Smooth muscle cell (in vitro differentiated cells): ENCODE measurements around the gene TUBGCP2. TPM values are rescaled to one million over a fixed set of nuclear protein-coding genes. Genes with fewer than 3 reads are reported as not detected.

Experiments
- DNase-seq: peaks from one replicate; lab custom pipeline; 2025; ENCODE audit not compliant: unreplicated experiment; lab: John Stamatoyannopoulos, UW
- H2AFZ ChIP-seq: fragments of 200-600 bp; sonication (generic); 2 replicates; pipeline ENCODE4 v1.6.0; 2016; ENCODE audit warnings: antibody characterized with exemption, low read depth, mild to moderate bottlenecking
- H3F3A ChIP-seq: fragments of 200-600 bp; sonication (generic); 2 replicates; pipeline ENCODE4 v1.6.0; 2017; ENCODE audit warnings: antibody characterized with exemption, low read depth
- H3K27ac ChIP-seq: fragments of 200-600 bp; sonication (generic); 2 replicates; pipeline ENCODE4 v1.5.1; 2016; ENCODE audit warnings: low read depth, mild to moderate bottlenecking
- H3K27me3 ChIP-seq: fragments of 200-600 bp; sonication (generic); 2 replicates; pipeline ENCODE4 v1.6.1; 2016; ENCODE audit warnings: low read depth, mild to moderate bottlenecking
- H3K36me3 ChIP-seq: fragments of 200-600 bp; sonication (generic); 2 replicates; pipeline ENCODE4 v1.5.1; 2016; ENCODE audit warnings: low read depth
- H3K4me1 ChIP-seq: fragments of 200-600 bp; sonication (generic); 2 replicates; pipeline ENCODE4 v1.5.1; 2016; ENCODE audit warnings: low read depth
- H3K4me2 ChIP-seq: fragments of 200-600 bp; sonication (generic); 2 replicates; pipeline ENCODE4 v1.6.0; 2016; ENCODE audit warnings: mild to moderate bottlenecking
- H3K4me3 ChIP-seq: fragments of 200-600 bp; sonication (generic); 2 replicates; pipeline ENCODE4 v1.5.1; 2016; ENCODE audit warnings: mild to moderate bottlenecking
- H3K79me2 ChIP-seq: fragments of 200-600 bp; sonication (generic); 2 replicates; pipeline ENCODE4 v1.6.0; 2016; ENCODE audit warnings: low read depth, mild to moderate bottlenecking
- H3K9ac ChIP-seq: fragments of 200-600 bp; sonication (generic); 2 replicates; pipeline ENCODE4 v1.6.0; 2016; ENCODE audit warnings: low read depth
- H3K9me3 ChIP-seq: fragments of 200-600 bp; sonication (generic); replicated peaks from 2 replicates; pipeline ENCODE4 v1.5.1; 2016; ENCODE audit warnings: low read depth
- H4K20me1 ChIP-seq: fragments of 200-600 bp; sonication (generic); 2 replicates; pipeline ENCODE4 v1.6.0; 2016; ENCODE audit warnings: low read depth
- CTCF ChIP-seq: fragments of 200-600 bp; sonication (generic); IDR thresholded peaks from 2 replicates; pipeline ENCODE4 v1.5.1; 2017; ENCODE audit warnings: borderline replicate concordance, mild to moderate bottlenecking, antibody characterized with exemption; ENCODE audit not compliant: insufficient read depth, poor library complexity, severe bottlenecking
- WGBS: methylation state at CpG from one replicate; pipeline ENCODE4 v1.1.7; 2016; ENCODE audit warnings: low lambda C conversion rate; 5-methylcytosine and 5-hydroxymethylcytosine counted together
- polyA plus RNA-seq: library from polyadenylated mRNA; unstranded; fragments of >200 nt; fragmentation: Nextera tagmentation; extraction: Ambion mirVana; gene quantifications from 2 replicates; pipeline ENCODE4 v1.2.1, GENCODE V29; 2016
- total RNA-seq: library from RNA; depleted of rRNA; stranded (reverse); fragments of >200 nt; gene quantifications from 2 replicates; pipeline ENCODE4 v1.2.3, GENCODE V29; 2014

Gene TUBGCP2
- total and polyA plus RNA-seq, 2 experiments from 2014 or later: 39.5 to 40.5 TPM

DNA sequence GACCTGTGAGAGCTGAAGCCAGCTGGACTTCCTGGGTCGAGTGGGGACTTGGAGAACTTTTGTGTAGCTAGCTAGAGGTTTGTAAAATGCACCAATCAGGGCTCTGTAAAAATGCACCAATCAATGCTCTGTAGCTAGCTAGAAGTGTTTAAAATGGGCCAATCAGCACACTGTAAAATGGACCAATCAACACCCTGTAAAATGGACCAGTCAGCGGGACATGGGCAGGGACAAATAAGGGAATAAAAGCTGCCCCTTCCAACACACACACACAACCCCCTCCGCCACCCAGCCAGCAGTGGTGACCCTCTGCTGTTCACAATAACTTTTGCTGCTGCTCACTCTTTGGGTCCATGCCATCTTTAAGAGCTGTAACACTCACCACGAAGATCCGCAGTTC is 7.2 kb upstream of the TUBGCP2 start:
- Histone ChIP-seq H3K4me3 (no peak overlapping the region), H3K79me2 (no peaks in the 10 kb centered on the region), H3K9me3 (no peaks in the 10 kb centered on the region), H3K27me3 (no peaks in the 10 kb centered on the region), H4K20me1 (no peaks in the 10 kb centered on the region), H3K4me1 (no peaks in the 10 kb centered on the region), H3K9ac (no peak overlapping the region), H3K36me3 (no peaks in the 10 kb centered on the region), H2AFZ (no peak overlapping the region), H3K27ac (no peak overlapping the region), H3F3A (no peaks in the 10 kb centered on the region), H3K4me2 (no peak overlapping the region)
- no peak for TF ChIP-seq CTCF
- 92% methylated on average over 5 of the region's 5 CpGs for WGBS
- DNase-seq: no peak

DNA sequence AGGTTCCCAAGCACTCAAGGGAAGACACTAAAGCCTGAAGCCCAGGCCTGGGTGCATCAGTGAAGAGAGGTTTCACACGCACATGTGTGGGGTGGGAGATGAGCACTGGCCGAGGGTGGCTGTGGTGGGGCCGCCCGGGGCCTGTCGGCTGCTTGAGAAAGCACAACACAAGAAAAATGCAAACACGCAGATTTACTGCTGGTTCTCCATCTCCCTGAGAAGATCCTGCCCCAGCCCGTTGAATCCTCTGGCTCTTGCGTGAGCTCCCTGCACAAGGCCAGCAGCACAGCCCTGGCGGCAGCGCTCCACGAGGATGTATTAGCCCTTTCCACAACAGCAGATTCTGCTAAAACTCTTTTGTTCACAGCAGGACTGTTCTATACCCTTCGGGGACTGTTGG is 6.2 kb upstream of the TUBGCP2 start:
- H3K4me1 ChIP-seq: no peaks in the 10 kb centered on the region
- no peaks in the 10 kb centered on the region for H3K79me2 ChIP-seq
- DNase-seq: no peak

GRCh38 chr10:133313192-133313591 is 4.5 kb upstream of the TUBGCP2 start:
- Histone ChIP-seq H3K4me3 (no peak overlapping the region), H3K9me3 (no peaks in the 10 kb centered on the region), H4K20me1 (peaks cover 5% of the 10 kb centered on the region), H3K4me1 (no peaks in the 10 kb centered on the region), H3F3A (no peaks in the 10 kb centered on the region), H3K36me3 (no peaks in the 10 kb centered on the region), H3K27ac (no peak overlapping the region), H3K79me2 (peaks cover 3% of the 10 kb centered on the region), H3K9ac (no peak overlapping the region), H3K27me3 (no peaks in the 10 kb centered on the region), H3K4me2 (no peak overlapping the region), H2AFZ (no peak overlapping the region)
- 96% methylated on average over 4 of the region's 4 CpGs for WGBS
- DNase-seq: no peak
- TF ChIP-seq CTCF: no peak

More for the DNA sequence above, 6.2 kb upstream of the TUBGCP2 start:
- Histone ChIP-seq H3K4me3 (no peak overlapping the region), H3K36me3 (no peaks in the 10 kb centered on the region), H4K20me1 (no peaks in the 10 kb centered on the region), H3K9me3 (no peaks in the 10 kb centered on the region), H2AFZ (no peak overlapping the region), H3F3A (no peaks in the 10 kb centered on the region), H3K27me3 (no peaks in the 10 kb centered on the region), H3K4me2 (no peak overlapping the region), H3K27ac (no peak overlapping the region), H3K9ac (no peak overlapping the region)
- 92% methylated on average over 12 of the region's 12 CpGs for WGBS
- TF ChIP-seq CTCF: no peak

DNA sequence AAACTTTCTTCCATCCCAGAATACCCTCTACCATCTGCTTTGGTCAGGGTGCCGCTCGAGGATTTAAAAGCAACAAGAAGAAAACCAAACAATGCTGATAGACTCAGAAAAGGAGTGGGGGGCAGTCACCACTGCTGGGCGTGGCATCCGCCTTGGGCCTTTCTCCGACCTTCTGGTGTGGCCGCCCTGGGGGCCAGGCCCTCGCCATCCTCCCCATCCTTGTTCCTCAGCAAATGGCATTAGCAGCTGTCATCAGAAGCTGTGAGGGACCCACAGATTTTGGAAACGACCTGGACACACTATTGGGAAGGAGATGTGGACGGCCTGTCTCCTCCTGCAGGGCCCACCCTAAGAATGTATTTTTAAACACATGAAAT is 4.1 kb upstream of the TUBGCP2 start:
- no peaks in the 10 kb centered on the region for H3F3A ChIP-seq
- H3K27me3 ChIP-seq: no peaks in the 10 kb centered on the region
- no peak for TF ChIP-seq CTCF
- H3K4me2 ChIP-seq: no peak overlapping the region
- 91% methylated on average over 9 of the region's 9 CpGs for WGBS
- H3K27ac ChIP-seq: no peak overlapping the region
- H3K4me1 ChIP-seq: no peaks in the 10 kb centered on the region
- DNase-seq: no peak
- H3K4me3 ChIP-seq: no peak overlapping the region
- H3K36me3 ChIP-seq: no peaks in the 10 kb centered on the region
- H3K9me3 ChIP-seq: no peaks in the 10 kb centered on the region
- peaks cover 7% of the 10 kb centered on the region for H3K79me2 ChIP-seq
- no peak overlapping the region for H3K9ac ChIP-seq
- no peak overlapping the region for H2AFZ ChIP-seq
- peaks cover 8% of the 10 kb centered on the region for H4K20me1 ChIP-seq
